ENCODE measurements around the gene PRSS1. TPM values are rescaled to one million over a fixed set of nuclear protein-coding genes. Genes with fewer than 3 reads are reported as not detected.
"Not testable (repeated sequence)": the region's sequence is repeated elsewhere in the genome, so short reads cannot be mapped to it uniquely, and the experiment has no call there.

The PRSS1 gene
- total RNA-seq, 1 experiment from 2014 or later, result 7.3 TPM

- no peaks in the 10 kb centered on the region; the same call in 1 of the 2 replicates for H3K27me3 ChIP-seq (ENCODE audit: control insufficient read depth, insufficient read depth, low read length)
- ChIA-PET CTCF (no interaction called here), POLR2A (no interaction called here)
- no peaks in the 10 kb centered on the region for H3K4me1 ChIP-seq (ENCODE audit: control insufficient read depth, insufficient read depth, low read length)
- TF ChIP-seq CTCF (IDR thresholded peaks at IDR 0.05), result no peak
- no peak for TF ChIP-seq TCF7L2 (IDR thresholded peaks at IDR 0.05; ENCODE audit: low read depth, low read length)
- TF ChIP-seq SIN3A (IDR thresholded peaks at IDR 0.05; ENCODE audit: borderline replicate concordance, insufficient read depth, low read depth, low read length), result no peak
- TF ChIP-seq POLR2AphosphoS5 (IDR thresholded peaks at IDR 0.05; ENCODE audit: low read depth, low read length), result no peak
- TF ChIP-seq REST (IDR thresholded peaks at IDR 0.05; ENCODE audit: insufficient read depth in 1 of 2, low read depth in 2 of 2, low read length in 1 of 2), result no peak
- DNase-seq (ENCODE audit: low read depth, low spot score) (no peak), ATAC-seq (no peak)
- H3K4me3 ChIP-seq (ENCODE audit: low read depth in 2 of 2, low read length in 2 of 2), result no peak overlapping the region
- intact Hi-C loops (cut with micrococcal nuclease; ENCODE audit: unreplicated experiment), result no loop called here
- no peaks in the 10 kb centered on the region for H3K36me3 ChIP-seq (ENCODE audit: control insufficient read depth, insufficient read depth, low read length)
- H3K9me3 ChIP-seq (ENCODE audit: control insufficient read depth, insufficient read depth, low read depth, low read length), result no peaks in the 10 kb centered on the region
- no TSS peak for BruUV-seq (replicated peaks)
- H3K27ac ChIP-seq (ENCODE audit: low read length), result no peak overlapping the region
- in situ Hi-C loops (cut with HindIII; ENCODE audit: low pct_unique_long_range_greater_than_20kb, low sequenced_read_pairs), result no loop called here
Measured at GRCh38 chr7:142703655-142704305, 45.5 kb upstream of the PRSS1 start.

- DNase-seq (ENCODE audit: low read depth, low spot score); H3K36me3 ChIP-seq (ENCODE audit: control insufficient read depth, insufficient read depth, low read length); in situ Hi-C loops (cut with HindIII; ENCODE audit: low pct_unique_long_range_greater_than_20kb, low sequenced_read_pairs); BruUV-seq (replicated peaks); H3K4me3 ChIP-seq (ENCODE audit: low read depth in 2 of 2, low read length in 2 of 2); intact Hi-C loops (cut with micrococcal nuclease; ENCODE audit: unreplicated experiment); H3K27me3 ChIP-seq (ENCODE audit: control insufficient read depth, insufficient read depth, low read length); POLR2A ChIA-PET; H3K9me3 ChIP-seq (ENCODE audit: control insufficient read depth, insufficient read depth, low read depth, low read length); H3K4me1 ChIP-seq (ENCODE audit: control insufficient read depth, insufficient read depth, low read length); CTCF ChIA-PET; ATAC-seq; H3K27ac ChIP-seq (ENCODE audit: low read length): not testable (repeated sequence)
Measured at GRCh38 chr7:142708726-142709125, 40.5 kb upstream of the PRSS1 start.

GRCh38 chr7:142709921-142710320 lies 39.4 kb upstream of the PRSS1 start:
- intact Hi-C loops (cut with micrococcal nuclease; ENCODE audit: unreplicated experiment), result loop anchor here (10.0 kb wide), 1 partner anchor 75 kb away; no protein-coding TSS in a partner anchor
- Histone ChIP-seq H3K27me3 (ENCODE audit: control insufficient read depth, insufficient read depth, low read length) (peaks cover 2% of the 10 kb centered on the region), H3K9me3 (ENCODE audit: control insufficient read depth, insufficient read depth, low read depth, low read length) (no peaks in the 10 kb centered on the region), H3K4me1 (ENCODE audit: control insufficient read depth, insufficient read depth, low read length) (no peaks in the 10 kb centered on the region), H3K36me3 (ENCODE audit: control insufficient read depth, insufficient read depth, low read length) (no peaks in the 10 kb centered on the region), H3K4me3 (ENCODE audit: low read depth in 2 of 2, low read length in 2 of 2) (no peak overlapping the region), H3K27ac (ENCODE audit: low read length) (no peak overlapping the region)
- ChIA-PET CTCF (no interaction called here), POLR2A (no interaction called here)
- BruUV-seq (replicated peaks), result no TSS peak
- no peak for DNase-seq (ENCODE audit: low read depth, low spot score)
- in situ Hi-C loops (cut with HindIII; ENCODE audit: low pct_unique_long_range_greater_than_20kb, low sequenced_read_pairs), result no loop called here
- TF ChIP-seq TCF7L2 (IDR thresholded peaks at IDR 0.05; ENCODE audit: low read depth, low read length) (no peak), SIN3A (IDR thresholded peaks at IDR 0.05; ENCODE audit: borderline replicate concordance, insufficient read depth, low read depth, low read length) (no peak), REST (IDR thresholded peaks at IDR 0.05; ENCODE audit: insufficient read depth in 1 of 2, low read depth in 2 of 2, low read length in 1 of 2) (no peak), CTCF (IDR thresholded peaks at IDR 0.05) (no peak), POLR2AphosphoS5 (IDR thresholded peaks at IDR 0.05; ENCODE audit: low read depth, low read length) (no peak)
- no peak for ATAC-seq

Data from Panc1 (cell line).